Measurements from ENCODE around the gene C6orf118. TPM values are rescaled to one million over a fixed set of nuclear protein-coding genes. Genes with fewer than 3 reads are reported as not detected.

C6orf118 gene
- total and polyA plus RNA-seq, 9 of the 15 experiments (the other 6 are each of a cell fraction or from before 2014, with no cell fraction given): not detected

GRCh38 chr6:165274611-165275010 lies 34.8 kb downstream of the C6orf118 start:
- H3K79me2 ChIP-seq (ENCODE audit: control insufficient read depth, insufficient read depth, low read length): no peaks in the 10 kb centered on the region
- no peak overlapping the region for H3K27ac ChIP-seq (ENCODE audit: extremely low read depth, low read depth, low read length)
- H2AFZ ChIP-seq (ENCODE audit: low read depth, low read length): no peak overlapping the region
- CTCF ChIA-PET (ENCODE audit: low intra/inter-chr PET ratio): no interaction called here
- H3K4me3 ChIP-seq: no peak overlapping the region
- intact Hi-C loops (cut with micrococcal nuclease) (no loop called here), in situ Hi-C loops (cut with MboI) (no loop called here)
- no peaks in the 10 kb centered on the region for H3K36me3 ChIP-seq (ENCODE audit: control insufficient read depth, insufficient read depth, low read length)
- no peaks in the 10 kb centered on the region for H3K27me3 ChIP-seq (ENCODE audit: control insufficient read depth in 2 of 2, insufficient read depth in 2 of 2, low read length in 2 of 2)
- no peaks in the 10 kb centered on the region for H3K4me1 ChIP-seq (replicated peaks in 1 of 2; ENCODE audit: control insufficient read depth in 2 of 2, insufficient read depth in 2 of 2, low read length in 2 of 2)
- BruUV-seq (replicated peaks): no TSS peak
- H3K4me2 ChIP-seq (ENCODE audit: insufficient read depth, low read length): no peak overlapping the region
- WGBS (ENCODE audit: insufficient coverage, low coverage, missing lambda C conversion rate): 0% methylated on average over 3 of the region's 3 CpGs
- no peak for TF ChIP-seq POLR2A (conservative IDR thresholded peaks at IDR 0.05)
- no peak for TF ChIP-seq ZNF274 (IDR thresholded peaks at IDR 0.05; ENCODE audit: borderline replicate concordance, low read depth, low read length)
- no peak for TF ChIP-seq TAF1 (IDR thresholded peaks at IDR 0.05; ENCODE audit: control insufficient read depth, extremely low read depth, insufficient read depth, low read length, severe bottlenecking)
- no peak for TF ChIP-seq U2AF2 (optimal IDR thresholded peaks at IDR 0.05; ENCODE audit: low read depth, low read length)
- no peak for TF ChIP-seq SIRT6 (IDR thresholded peaks at IDR 0.05; ENCODE audit: low read depth, low read length)
- no peak for TF ChIP-seq TARDBP (IDR thresholded peaks at IDR 0.05)
- TF ChIP-seq THRA (IDR thresholded peaks at IDR 0.05): no peak
- TF ChIP-seq NFE2L1 (tag; IDR thresholded peaks at IDR 0.05; ENCODE audit: borderline replicate concordance, low read depth): no peak
- no peak for TF ChIP-seq ZNF324 (CRISPR knock-in tag; IDR thresholded peaks at IDR 0.05)
- TF ChIP-seq KAT8 (IDR thresholded peaks at IDR 0.05; ENCODE audit: low read depth): no peak
- TF ChIP-seq CBFA2T3 (IDR thresholded peaks at IDR 0.05): no peak
- TF ChIP-seq TBL1XR1 (IDR thresholded peaks at IDR 0.05; ENCODE audit: low read length in 2 of 2): no peak
- no peak for TF ChIP-seq DACH1 (IDR thresholded peaks at IDR 0.05; ENCODE audit: partially characterized antibody)
- no peak for TF ChIP-seq ZMIZ1 (IDR thresholded peaks at IDR 0.05; ENCODE audit: low read depth in 2 of 2, low read length in 2 of 2)
- H3K9me1 ChIP-seq (ENCODE audit: control insufficient read depth, insufficient read depth, low read length): no peaks in the 10 kb centered on the region
- POLR2A ChIA-PET: no interaction called here
- no peaks in the 10 kb centered on the region for H4K20me1 ChIP-seq (replicated peaks; ENCODE audit: control insufficient read depth, insufficient read depth, low read length)
- FAIRE-seq: no peak
- no peak for DNase-seq (ENCODE audit: extremely low read depth in 1 of 4, low spot score in 3 of 4)
- H3K9ac ChIP-seq (ENCODE audit: insufficient read depth in 1 of 2, low read depth in 2 of 2, low read length in 2 of 2): no peak overlapping the region
- ATAC-seq: no peak
- H3K9me3 ChIP-seq (replicated peaks; ENCODE audit: control insufficient read depth, insufficient read depth, low read depth, low read length): no peaks in the 10 kb centered on the region; the same call in 1 of the 2 replicates

Data from K562 (cell line).